Measurements from ENCODE around the gene NAA20.

The NAA20 gene

DNA sequence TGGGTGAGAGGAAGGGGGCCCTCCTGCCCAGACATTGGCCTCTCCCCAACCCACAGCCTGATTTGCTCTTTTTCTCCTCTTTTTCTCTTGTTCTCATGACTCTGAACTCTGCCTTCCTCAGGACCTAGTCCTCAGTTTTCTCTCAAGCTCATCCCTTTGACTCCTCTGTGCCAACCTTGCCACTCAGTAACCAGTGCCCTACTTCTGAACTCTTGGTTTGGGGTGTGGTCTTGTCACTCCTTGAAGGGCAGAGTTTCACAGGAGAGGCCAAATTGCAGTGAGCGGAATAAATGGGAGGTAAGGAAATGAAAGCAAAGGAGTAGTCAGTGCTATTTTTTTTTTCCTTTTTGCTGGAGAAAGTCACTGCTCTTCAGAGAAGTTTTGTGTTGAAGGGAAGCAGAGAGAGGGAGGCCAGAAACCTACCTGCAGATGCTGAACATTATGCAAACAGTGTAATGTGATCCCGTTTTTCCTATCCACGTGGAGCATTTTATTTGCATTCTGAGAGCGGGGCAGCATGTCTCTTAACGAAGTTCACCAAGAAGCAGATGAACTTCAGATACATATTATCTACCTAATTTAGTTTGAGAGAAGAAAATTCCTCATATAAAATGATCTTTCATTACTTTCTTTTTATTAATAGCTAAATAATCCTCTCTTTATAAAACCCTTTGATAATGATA lies 62.1 kb downstream of the NAA20 start:
- no peak for DNase-seq

All from AML-193 (cell line).